GM18526 (cell line): Measurements from ENCODE around the gene MEG3.

Source experiments
- POLR2A ChIP-seq: IDR thresholded peaks from 3 replicates; pipeline ENCODE4 v1.6.1; 2011; ENCODE audit not compliant: insufficient read length; ENCODE audit errors: extremely low read depth

Gene MEG3

DNA sequence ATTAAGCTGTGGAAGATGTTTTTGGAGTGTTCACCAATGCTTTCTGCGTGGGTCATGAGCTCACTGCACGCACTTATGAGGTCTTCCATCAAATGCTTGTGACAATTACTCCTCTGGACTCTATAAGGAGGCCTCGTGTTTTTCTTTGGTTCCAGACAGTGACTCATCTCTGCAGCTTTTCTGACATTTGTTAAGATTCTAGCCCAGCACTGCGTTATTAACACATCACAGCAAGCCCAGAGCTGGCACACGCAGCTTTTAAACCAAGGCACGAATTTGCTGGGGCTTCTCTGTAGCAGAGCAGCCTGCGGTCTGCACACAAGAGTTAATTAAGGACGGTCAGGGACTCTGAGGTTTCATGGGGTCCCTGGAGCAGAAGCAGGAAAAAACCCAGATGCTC, 16.9 kb downstream of the MEG3 start:
- no peak for TF ChIP-seq POLR2A

DNA sequence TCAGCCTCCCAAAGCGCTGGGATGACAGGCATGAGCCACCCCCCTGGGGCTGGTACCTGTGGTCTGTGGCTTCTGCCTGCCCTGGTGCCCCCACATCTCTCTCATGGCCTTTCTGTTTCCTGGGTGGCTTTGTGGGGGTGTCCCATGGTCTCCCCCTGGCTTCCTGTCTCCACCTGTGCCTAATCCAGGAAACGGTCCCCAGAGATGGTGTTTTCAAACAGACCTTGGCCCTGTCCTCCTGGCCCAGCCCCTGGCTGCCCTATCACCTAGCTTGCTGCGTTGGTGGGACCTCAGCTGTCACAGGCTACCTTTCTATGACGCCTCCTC, 18.1 kb downstream of the MEG3 start:
- TF ChIP-seq POLR2A = no peak

DNA sequence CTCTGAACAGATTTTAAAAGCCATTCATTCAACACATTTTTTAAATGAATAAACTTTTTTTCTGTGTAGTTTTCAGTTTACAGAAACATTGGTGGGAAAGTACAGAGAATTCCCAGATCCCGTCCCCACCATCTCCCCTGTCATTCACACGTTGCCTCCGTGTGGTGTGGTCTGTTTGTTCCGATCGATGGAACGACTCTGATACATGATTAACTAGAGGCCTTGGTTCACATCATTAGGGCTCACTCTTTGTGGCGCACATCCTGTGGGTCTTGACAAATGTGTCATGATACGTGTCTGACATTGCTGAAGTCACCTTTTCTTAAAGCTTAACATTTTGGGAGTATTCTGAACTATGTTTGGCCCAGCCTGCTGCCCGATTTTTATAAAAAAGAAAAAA, 18.5 kb downstream of the MEG3 start:
- no peak for TF ChIP-seq POLR2A

DNA sequence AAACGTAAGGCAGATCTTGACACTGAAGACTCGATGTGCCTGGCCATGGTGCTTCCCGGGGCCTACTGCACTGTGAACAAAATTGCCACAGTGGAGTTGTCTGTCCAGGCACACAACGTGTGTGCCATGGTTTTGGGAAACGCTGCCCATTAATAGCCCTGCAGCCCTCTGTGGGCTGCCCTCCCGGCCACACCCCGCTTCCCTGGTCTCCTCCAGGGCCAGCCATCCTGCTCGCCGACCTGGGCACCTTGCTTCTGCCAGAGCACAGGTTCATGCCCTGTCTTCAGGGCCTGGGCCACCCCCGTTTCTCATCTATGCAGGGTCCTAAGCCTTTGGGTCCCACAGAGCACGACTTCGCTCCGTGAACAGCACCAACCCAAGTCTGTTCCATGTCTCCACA, 18.9 kb downstream of the MEG3 start:
- no peak for TF ChIP-seq POLR2A

DNA sequence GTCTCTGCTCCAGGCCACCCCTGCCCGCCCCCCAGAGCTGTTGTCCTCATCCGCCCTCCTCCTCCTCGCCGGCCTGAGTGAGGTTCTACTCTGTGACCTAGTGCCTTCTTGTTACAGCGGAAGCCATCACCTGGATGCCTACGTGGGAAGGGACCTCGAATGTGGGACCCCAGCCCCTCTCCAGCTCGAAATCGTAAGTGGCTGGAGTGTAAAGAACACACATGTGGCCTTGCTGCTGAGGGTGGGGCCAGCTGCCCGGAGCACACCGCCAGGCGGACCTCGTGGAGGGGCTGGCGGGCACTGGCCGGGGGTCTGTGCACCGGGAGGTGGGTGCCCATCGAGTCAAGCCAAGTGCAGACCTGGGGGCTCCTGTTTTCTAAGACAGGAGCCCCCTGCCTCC, 19.4 kb downstream of the MEG3 start:
- no peak for TF ChIP-seq POLR2A

DNA sequence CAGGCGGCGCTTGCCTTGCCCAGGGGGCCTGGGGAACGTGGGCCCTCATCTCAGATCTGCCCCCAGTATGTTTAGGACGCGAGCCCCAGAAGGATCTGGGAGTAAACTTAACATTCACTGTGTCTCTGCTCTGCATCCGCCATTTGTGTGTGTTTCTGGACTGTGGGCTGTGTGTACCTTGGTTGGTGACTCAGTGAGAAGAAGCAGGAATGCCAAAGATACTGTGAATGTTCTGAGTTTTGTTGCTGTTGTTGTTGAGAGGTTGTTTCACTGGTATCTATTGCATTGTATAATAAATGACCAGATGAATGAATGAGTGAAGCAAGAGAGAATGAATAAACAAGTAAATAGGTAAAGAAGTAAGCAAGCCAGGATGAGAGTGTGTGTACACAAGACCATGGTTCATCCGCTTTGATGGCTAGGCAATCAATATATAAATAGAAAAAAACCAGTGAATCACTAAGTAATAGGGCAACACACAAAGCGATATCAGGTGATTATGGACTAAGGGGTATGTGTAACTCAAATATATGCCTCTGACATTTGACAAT, 20.5 kb downstream of the MEG3 start:
- TF ChIP-seq POLR2A = no peak

DNA sequence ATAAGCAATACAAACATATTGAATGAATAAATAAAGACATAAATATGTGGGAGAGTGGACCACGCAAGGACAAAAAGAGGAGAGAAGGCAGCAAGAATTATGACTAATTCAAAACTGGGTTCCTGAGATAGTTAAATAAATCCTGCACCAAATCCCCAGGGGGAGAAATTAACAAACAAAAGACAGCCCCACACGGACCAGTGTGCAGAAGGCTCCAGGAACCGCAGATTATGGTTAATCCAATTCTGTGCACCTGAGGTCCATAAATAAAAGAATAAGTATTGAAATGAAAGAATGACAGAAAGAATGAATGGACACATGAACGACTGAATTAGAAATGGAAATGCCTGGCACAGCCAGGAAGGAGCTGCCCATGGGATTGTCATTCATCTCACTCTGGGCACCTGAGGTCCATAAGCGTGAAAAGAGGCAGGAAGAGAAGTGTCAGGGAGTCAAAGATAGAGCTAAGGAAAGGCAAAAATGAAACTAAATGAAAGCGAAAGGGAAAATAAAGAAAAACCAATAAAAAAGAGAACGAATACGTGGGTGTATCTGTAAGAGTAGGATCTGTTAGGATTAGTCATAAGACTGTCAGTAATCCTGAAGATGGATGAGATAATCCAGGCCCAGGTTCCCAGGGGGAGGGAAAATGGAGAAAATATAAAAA, 23.3 kb downstream of the MEG3 start:
- no peak for TF ChIP-seq POLR2A

DNA sequence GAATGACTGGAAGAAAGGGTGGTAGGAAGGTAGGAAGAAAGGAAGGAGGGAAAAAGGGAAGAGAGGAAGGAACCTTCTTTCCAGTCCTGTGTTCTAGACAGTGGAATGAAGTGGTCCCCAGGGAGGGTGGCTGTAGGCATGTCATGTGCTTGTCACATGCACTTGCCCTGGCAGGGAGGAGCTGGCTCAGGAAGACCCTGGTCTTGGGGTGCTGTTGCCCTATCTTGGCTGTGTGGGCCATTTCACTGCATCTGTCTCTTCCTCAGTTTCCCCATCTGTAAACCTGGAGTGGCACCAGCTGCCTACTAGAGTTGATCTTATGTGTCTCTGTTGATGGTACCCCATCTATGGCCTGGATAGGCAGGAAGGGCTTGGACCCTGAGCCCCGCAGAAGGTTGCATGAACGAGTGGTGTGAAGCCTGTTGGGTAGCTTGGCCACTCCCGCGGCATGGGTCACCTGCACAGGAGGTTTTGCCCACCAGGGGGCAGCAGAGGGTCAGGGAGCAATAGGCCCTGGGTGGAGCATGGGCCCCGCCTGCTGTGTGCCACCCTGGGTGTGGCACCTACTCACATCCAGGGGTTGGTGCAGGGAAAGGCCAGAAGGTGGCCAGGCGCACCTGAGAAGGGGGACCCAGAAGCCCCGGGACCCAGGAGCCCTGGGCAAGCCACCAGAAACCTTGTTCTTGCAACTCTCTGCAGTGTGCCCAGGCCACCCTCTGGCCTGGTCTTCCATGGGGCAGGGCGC, 25.1 kb downstream of the MEG3 start:
- TF ChIP-seq POLR2A = no peak

DNA sequence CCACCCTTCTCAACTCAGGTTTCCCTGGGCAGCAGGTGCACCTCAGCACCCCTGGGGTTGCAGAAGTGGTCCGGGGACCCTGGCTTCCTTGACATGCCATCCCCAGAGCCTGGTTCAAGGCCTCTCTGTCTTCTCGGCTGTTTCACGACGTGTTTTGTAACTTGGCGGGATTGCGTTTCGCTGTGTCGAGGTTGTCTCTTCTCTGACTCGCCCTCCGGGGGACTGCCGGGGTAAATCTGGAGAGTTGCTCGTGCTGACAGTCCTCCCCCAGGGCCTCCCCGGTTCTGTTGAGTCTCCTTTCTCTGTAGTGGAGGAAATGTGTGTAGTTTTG, 25.6 kb downstream of the MEG3 start:
- no peak for TF ChIP-seq POLR2A

DNA sequence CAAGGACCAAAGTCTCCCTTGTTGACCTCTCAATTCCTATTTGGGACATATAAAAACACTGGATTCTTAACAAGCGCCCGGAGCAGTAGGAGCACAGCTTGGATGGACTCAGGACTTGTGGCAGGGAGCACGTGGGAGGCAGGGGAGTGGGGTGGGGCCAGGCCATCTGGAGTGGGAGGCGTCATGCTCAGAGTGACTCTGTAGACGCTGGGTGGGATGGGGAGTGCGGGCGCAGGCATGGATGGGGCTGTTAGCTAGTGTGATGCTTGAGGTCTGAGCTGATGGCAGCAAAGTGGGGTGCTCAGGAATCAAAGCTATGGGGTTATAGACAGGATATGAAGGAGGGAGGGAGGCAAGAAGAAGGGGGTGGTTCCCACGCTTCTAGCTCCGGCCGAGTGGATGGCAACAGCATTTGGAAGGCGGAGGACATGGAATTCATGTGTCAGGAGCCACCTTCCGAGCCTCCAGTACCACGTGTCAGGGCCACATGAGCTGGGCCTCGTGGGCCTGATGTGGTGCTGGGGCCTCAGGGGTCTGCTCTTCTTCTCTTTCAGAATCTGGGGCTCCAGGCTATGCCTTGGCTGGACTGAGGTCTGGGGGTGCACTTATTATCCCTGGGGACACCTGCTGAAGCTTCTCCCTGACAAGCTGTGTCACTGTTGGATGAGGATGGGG, 26.2 kb downstream of the MEG3 start:
- no peak for TF ChIP-seq POLR2A

DNA sequence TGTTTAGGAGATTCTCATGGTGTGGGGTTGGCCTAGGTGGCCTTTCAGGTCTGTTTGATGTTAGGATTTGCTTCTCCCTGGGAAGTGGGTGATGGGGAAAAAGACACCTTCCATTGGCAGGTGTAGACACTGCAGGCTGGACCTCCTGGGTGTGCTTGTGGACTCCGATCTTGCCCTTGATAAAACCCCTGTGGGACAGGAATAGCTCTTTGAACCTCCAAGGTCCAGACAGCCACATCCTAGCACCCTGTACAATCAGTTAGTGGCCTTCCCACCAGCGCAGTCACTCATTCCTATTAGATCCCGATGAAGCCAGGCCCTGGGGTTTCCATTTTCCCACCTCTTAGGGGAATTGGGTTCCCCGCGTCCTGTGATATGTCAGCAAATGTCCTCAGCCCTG, 28.5 kb downstream of the MEG3 start:
- no peak for TF ChIP-seq POLR2A

DNA sequence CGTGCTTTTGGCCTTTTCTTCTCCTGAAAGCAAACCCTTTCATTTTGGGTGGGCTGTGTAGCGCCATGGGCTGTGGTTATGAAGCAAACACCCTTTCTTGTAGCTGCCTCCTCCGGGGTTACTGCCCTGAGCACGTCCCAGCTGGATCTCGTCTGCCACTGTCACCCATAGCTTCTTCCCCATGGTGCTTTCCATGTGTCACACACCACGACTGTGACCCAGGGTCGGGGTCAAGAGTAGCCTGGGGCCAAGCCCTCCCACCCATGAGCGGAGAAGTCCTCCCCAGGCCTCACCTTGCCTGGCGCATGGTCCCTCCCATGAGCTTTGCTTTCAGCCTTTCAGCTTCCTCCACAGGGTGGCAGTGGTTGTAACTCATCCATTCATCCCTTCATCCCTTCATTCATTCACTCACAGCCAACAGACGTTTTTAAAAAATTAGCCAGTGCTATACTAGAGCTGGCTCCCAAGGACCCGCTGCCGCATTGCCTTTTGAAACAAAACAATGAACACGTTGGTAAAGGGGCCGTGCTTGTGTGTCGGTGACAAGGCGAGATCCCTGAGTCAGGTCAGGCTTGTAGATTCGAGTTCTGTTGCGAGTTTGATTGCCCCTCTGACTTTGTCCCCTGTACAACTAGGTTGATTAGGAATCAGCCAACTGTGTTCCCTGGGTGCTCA, 29.5 kb downstream of the MEG3 start:
- TF ChIP-seq POLR2A = no peak

DNA sequence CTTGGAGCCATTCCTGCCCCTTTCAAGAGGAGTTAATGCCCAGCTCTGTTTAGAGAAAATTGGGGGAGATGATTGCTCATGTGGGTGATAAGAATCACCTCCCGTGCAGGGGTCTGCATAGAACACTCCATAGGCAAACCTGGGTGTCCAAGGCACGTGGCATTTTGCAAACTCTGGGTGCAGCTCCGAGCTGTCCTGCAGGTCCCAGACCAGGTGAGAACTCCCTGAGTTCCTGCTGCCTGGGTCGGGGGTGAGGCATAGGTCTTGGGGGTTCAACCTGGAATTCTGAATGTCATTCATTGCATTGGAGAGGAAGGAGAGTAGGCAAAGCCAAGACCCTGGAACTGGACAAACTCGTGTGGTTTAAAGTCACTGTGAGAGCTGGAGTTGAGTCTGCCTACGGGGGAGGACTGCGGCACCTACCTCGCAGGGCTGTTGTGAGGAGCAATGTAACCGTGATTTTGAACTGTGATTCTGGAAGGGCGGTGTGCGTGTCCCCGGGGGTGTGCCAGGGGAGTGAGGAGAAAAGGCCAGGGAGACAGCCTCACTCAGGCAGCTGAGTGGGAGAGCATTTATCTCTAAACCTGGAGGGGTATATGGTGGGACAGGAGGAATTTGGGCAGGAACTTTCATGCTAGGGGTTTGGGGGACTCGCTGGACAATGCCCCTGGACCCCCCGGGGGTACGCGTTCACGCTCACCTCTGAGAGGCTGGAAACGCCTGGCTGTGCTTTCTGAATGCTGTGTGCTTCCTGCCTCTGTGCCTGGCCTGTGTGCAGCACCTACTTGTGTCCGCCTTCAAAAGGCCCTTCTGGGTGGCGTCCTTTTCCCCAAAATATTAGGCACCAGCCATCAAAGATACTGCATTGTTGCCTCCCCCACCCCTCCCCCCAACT, 30.4 kb downstream of the MEG3 start:
- TF ChIP-seq POLR2A = no peak

DNA sequence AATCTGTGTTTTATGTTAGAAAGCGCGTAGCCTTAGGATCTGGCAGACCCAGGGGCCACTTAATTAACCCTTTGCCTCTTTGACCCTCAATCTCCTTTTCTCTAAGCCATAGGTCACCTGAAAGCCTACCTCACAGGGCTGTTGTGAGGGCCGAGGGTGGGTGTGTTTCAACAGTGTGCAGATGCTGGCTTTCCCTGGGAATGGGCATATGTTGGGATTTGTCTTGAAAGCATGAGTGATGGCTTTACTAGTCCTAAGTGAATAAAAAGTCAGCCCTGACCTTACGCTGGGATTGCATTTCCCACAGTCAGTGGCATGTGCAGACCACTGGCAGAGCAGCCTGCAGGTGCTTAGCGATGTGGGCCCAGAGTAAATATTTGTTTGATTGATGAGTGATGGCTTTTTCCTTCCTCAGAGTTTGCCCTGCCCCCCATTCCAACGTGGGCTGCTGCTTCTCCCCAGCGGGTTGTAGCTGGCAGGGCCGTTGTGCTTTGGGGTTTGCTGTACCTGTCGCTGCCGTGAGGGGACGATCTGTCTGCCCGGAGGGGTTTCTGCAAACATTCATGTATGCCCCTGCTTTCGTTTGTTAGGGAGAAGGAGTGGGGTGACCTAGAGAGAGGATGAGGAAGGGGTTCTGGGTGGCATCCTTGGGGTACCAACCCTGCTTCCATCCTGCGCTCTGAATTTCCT, 31.5 kb downstream of the MEG3 start:
- no peak for TF ChIP-seq POLR2A
